Fibroblast of lung (primary cell): ENCODE measurements around the gene KIF26B.

ENCODE experiments used
- CTCF ChIP-seq, 2 donors: IDR thresholded peaks in 1 of 2; conservative IDR thresholded peaks in 1 of 2; 1 replicate in 1 of 2; 2 replicates in 1 of 2; pipeline ENCODE4 v1.5.1; 2011 to 2012; ENCODE audit warnings: low read length in 2 of 2, control low read depth in 1 of 2, inconsistent platforms in 1 of 2, low read depth in 1 of 2, mild to moderate bottlenecking in 1 of 2
- EZH2 ChIP-seq: IDR thresholded peaks from 2 replicates; pipeline ENCODE4 v1.5.1; 2012; ENCODE audit warnings: low read length, control low read depth, mild to moderate bottlenecking; ENCODE audit errors: missing control alignments

- TF ChIP-seq EZH2 (no peak), CTCF (conservative IDR thresholded peaks at IDR 0.05 in 1 of 2, IDR thresholded peaks at IDR 0.05 in 1 of 2; ENCODE audit: low read depth in 1 of 2, low read length in 2 of 2) (no peak)
Measured at GRCh38 chr1:245753807-245754206, 599.0 kb downstream of the KIF26B start.
